Measurements from ENCODE around the gene FCRL4. TPM values are rescaled to one million over a fixed set of nuclear protein-coding genes. Genes with fewer than 3 reads are reported as not detected.

Gene FCRL4
- total and polyA plus RNA-seq, 2 donors from 2014 or later, result not detected

DNA sequence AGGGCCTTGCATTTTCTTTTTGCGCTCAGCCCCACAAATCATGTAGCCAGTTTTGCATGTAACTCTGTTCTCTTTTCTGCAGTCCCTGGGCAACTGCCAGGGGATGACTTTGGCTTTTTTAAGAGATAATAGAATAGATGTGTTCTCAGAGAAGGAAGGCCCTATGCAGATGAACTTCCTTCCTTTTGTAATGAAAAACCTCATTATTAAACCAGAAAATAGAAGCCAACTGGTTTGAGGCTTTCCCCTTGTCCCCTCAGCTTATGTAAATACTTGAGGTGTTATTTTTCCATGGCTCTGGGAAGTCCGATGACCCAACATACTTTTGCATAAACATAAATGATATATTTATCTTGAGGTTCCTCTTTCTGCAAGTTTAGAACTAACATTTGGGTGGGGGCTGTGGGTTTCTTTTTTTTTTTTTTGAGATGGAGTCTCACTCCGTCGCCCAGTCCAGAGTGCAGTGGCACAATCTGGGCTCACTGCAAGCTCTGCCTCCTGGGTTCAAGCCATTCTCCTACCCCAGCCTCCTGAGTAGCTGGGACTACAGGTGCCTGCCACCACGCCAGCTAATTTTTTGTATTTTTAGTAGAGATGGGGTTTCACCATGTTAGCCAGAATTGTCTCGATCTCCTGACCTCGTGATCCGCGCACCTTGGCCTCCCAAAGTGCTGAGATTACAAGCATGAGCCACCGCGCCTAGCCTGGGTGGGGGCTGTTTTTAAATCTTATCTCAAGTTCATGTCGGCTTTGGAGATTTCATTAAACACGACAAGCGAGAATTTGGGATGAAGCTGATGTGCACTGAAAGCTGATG is 31.2 kb downstream of the FCRL4 start:
- no peaks in the 10 kb centered on the region for H3K4me1 ChIP-seq (ENCODE audit: control insufficient read depth in 2 of 3, insufficient read depth in 2 of 3, low read depth in 1 of 3, low read length in 3 of 3)
- no peaks in the 10 kb centered on the region for H3K27me3 ChIP-seq (ENCODE audit: control insufficient read depth, insufficient read depth, low read length)
- no peak overlapping the region for H3K27ac ChIP-seq (ENCODE audit: low read depth in 2 of 2, low read length in 2 of 2)
- H3K9ac ChIP-seq (ENCODE audit: low read length in 3 of 3), result no peak overlapping the region
- TF ChIP-seq, protein P1, sequence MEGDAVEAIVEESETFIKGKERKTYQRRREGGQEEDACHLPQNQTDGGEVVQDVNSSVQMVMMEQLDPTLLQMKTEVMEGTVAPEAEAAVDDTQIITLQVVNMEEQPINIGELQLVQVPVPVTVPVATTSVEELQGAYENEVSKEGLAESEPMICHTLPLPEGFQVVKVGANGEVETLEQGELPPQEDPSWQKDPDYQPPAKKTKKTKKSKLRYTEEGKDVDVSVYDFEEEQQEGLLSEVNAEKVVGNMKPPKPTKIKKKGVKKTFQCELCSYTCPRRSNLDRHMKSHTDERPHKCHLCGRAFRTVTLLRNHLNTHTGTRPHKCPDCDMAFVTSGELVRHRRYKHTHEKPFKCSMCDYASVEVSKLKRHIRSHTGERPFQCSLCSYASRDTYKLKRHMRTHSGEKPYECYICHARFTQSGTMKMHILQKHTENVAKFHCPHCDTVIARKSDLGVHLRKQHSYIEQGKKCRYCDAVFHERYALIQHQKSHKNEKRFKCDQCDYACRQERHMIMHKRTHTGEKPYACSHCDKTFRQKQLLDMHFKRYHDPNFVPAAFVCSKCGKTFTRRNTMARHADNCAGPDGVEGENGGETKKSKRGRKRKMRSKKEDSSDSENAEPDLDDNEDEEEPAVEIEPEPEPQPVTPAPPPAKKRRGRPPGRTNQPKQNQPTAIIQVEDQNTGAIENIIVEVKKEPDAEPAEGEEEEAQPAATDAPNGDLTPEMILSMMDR (IDR thresholded peaks at IDR 0.05; ENCODE audit: borderline replicate concordance, extremely low read depth, insufficient read depth), result no peak
- no peaks in the 10 kb centered on the region for H3K36me3 ChIP-seq (ENCODE audit: control insufficient read depth in 2 of 3, insufficient read depth in 3 of 3, low read length in 3 of 3)
- DNase-seq, result no peak
- no peak for FAIRE-seq
- intact Hi-C loops (cut with DNase I), result no loop called here
- no peaks in the 10 kb centered on the region for H3K9me3 ChIP-seq (ENCODE audit: control insufficient read depth in 2 of 3, insufficient read depth in 1 of 3, low read length in 3 of 3)
- no peak overlapping the region for H3K4me3 ChIP-seq (ENCODE audit: low read length in 3 of 3)

GRCh38 chr1:157562515-157562914 is 35.4 kb downstream of the FCRL4 start:
- Histone ChIP-seq H3K9me3 (ENCODE audit: control insufficient read depth in 2 of 3, insufficient read depth in 1 of 3, low read length in 3 of 3) (no peaks in the 10 kb centered on the region), H3K9ac (ENCODE audit: low read length in 3 of 3) (no peak overlapping the region), H3K4me1 (ENCODE audit: control insufficient read depth in 2 of 3, insufficient read depth in 2 of 3, low read depth in 1 of 3, low read length in 3 of 3) (no peaks in the 10 kb centered on the region), H3K27me3 (ENCODE audit: control insufficient read depth, insufficient read depth, low read length) (no peaks in the 10 kb centered on the region), H3K36me3 (ENCODE audit: control insufficient read depth in 2 of 3, insufficient read depth in 3 of 3, low read length in 3 of 3) (no peaks in the 10 kb centered on the region), H3K27ac (ENCODE audit: low read depth in 2 of 2, low read length in 2 of 2) (no peak overlapping the region), H3K4me3 (ENCODE audit: low read length in 3 of 3) (no peak overlapping the region)
- intact Hi-C loops (cut with DNase I), result no loop called here
- FAIRE-seq (no peak), DNase-seq (no peak)
- TF ChIP-seq, protein P1 (IDR thresholded peaks at IDR 0.05; ENCODE audit: borderline replicate concordance, extremely low read depth, insufficient read depth), result no peak

GRCh38 chr1:157558119-157558518 is 39.8 kb downstream of the FCRL4 start:
- H3K27me3 ChIP-seq (ENCODE audit: control insufficient read depth, insufficient read depth, low read length), result no peaks in the 10 kb centered on the region
- intact Hi-C loops (cut with DNase I), result no loop called here
- no peak overlapping the region for H3K4me3 ChIP-seq (ENCODE audit: low read length in 3 of 3)
- no peaks in the 10 kb centered on the region for H3K4me1 ChIP-seq (ENCODE audit: control insufficient read depth in 2 of 3, insufficient read depth in 2 of 3, low read depth in 1 of 3, low read length in 3 of 3)
- no peak overlapping the region for H3K27ac ChIP-seq (ENCODE audit: low read depth in 2 of 2, low read length in 2 of 2)
- FAIRE-seq (no peak), DNase-seq (no peak)
- H3K9me3 ChIP-seq (ENCODE audit: control insufficient read depth in 2 of 3, insufficient read depth in 1 of 3, low read length in 3 of 3), result no peaks in the 10 kb centered on the region
- no peaks in the 10 kb centered on the region for H3K36me3 ChIP-seq (ENCODE audit: control insufficient read depth in 2 of 3, insufficient read depth in 3 of 3, low read length in 3 of 3)
- no peak overlapping the region for H3K9ac ChIP-seq (ENCODE audit: low read length in 3 of 3)
- TF ChIP-seq, protein P1 (IDR thresholded peaks at IDR 0.05; ENCODE audit: borderline replicate concordance, extremely low read depth, insufficient read depth), result no peak

All from kidney (tissue), 14 donors.